CD4-positive, CD25-positive, alpha-beta regulatory T cell (primary cell): ENCODE results near the gene INHBA. TPM values are rescaled to one million over a fixed set of nuclear protein-coding genes. Genes with fewer than 3 reads are reported as not detected.
A peak's percentile ranks its signal among the peaks of the same experiment; 100 is the strongest.

ENCODE experiments used
- ATAC-seq, 2 donors: fragments of 150-1000 bp; cut with Tn5 transposase; one replicate each; pipeline ENCODE4 v1.10.0; 2021; ENCODE audit warnings: low read depth in 2 of 2, moderate number of reproducible peaks in 2 of 2, moderate library complexity in 1 of 2
- DNase-seq, 3 donors: peaks; one replicate each; pipeline versions ENCODE4 v3.0.0 to v3.0.0-alpha.2; 2012 to 2022; ENCODE audit warnings: mixed read lengths in 1 of 3
- H3K27ac ChIP-seq: one replicate; pipeline ENCODE4 v1.7.0; 2013; ENCODE audit warnings: mild to moderate bottlenecking, low read length; ENCODE audit not compliant: insufficient read depth, poor library complexity, severe bottlenecking
- H3K27me3 ChIP-seq: one replicate; pipeline ENCODE4 v1.7.0; 2013; ENCODE audit warnings: low read length; ENCODE audit not compliant: control insufficient read depth, insufficient read depth
- H3K36me3 ChIP-seq: one replicate; pipeline ENCODE4 v1.7.0; 2013; ENCODE audit warnings: mild to moderate bottlenecking, low read length, moderate library complexity; ENCODE audit not compliant: control insufficient read depth, insufficient read depth
- H3K4me1 ChIP-seq: 2 replicates; pipeline ENCODE4 v1.7.0; 2013; ENCODE audit warnings: mild to moderate bottlenecking, low read length; ENCODE audit not compliant: insufficient read depth, control insufficient read depth, poor library complexity, severe bottlenecking
- H3K4me3 ChIP-seq: one replicate; pipeline ENCODE4 v1.7.0; 2013; ENCODE audit warnings: low read depth, mild to moderate bottlenecking, low read length, moderate library complexity
- H3K9me3 ChIP-seq, 2 experiments: 1 replicate in 1 of 2; 2 replicates in 1 of 2; pipeline ENCODE4 v1.7.0; 2013; ENCODE audit warnings: low read length in 2 of 2, mild to moderate bottlenecking in 1 of 2, moderate library complexity in 1 of 2; ENCODE audit not compliant: control insufficient read depth in 2 of 2
- H3K27ac Mint-ChIP-seq, 3 donors: one replicate each; pipeline ENCODE4 v1.8.0; 2020 to 2022; ENCODE audit warnings: mild to moderate bottlenecking in 3 of 3, mixed read lengths in 3 of 3, moderate library complexity in 2 of 3
- H3K27me3 Mint-ChIP-seq: one replicate; pipeline ENCODE4 v1.8.0; 2022; ENCODE audit warnings: mild to moderate bottlenecking, mixed read lengths
- H3K36me3 Mint-ChIP-seq: one replicate; pipeline ENCODE4 v1.8.0; 2020; ENCODE audit warnings: mixed read lengths
- H3K4me1 Mint-ChIP-seq, 4 donors: one replicate each; pipeline ENCODE4 v1.8.0; 2020 to 2022; ENCODE audit warnings: mixed read lengths in 4 of 4, mild to moderate bottlenecking in 1 of 4
- H3K4me3 Mint-ChIP-seq, 4 donors: one replicate each; pipeline ENCODE4 v1.8.0; 2020 to 2022; ENCODE audit warnings: mild to moderate bottlenecking in 4 of 4, mixed read lengths in 4 of 4, moderate library complexity in 3 of 4
- H3K9me3 Mint-ChIP-seq, 7 donors: one replicate each; pipeline ENCODE4 v1.8.0; 2020 to 2022; ENCODE audit warnings: mixed read lengths in 7 of 7, mild to moderate bottlenecking in 3 of 7, moderate library complexity in 2 of 7
- polyA plus RNA-seq, 4 donors: library from polyadenylated mRNA; unstranded; fragments of 300-500 nt; fragmentation: Illumina TruSeq; gene quantifications; one replicate each; pipeline ENCODE4 v1.2.3, GENCODE V29; 2021
- total RNA-seq: library from RNA; stranded (reverse); gene quantifications from one replicate; pipeline ENCODE4 v1.2.3, GENCODE V29; 2022

Gene INHBA
- total and polyA plus RNA-seq, 5 donors from 2014 or later, result not detected

GRCh38 chr7:41674505-41675023 is 28.3 kb downstream of the INHBA start:
- ATAC-seq (no peak), DNase-seq (no peak)
- Histone ChIP-seq H3K4me3 (no peak overlapping the region), H3K4me1 (no peaks in the 10 kb centered on the region), H3K9me3 (no peaks in the 10 kb centered on the region), H3K36me3 (no peaks in the 10 kb centered on the region), H3K27ac (no peak overlapping the region), H3K27me3 (no peaks in the 10 kb centered on the region)
- Mint-ChIP-seq H3K27ac (no peak overlapping the region), H3K27me3 (no peaks in the 10 kb centered on the region), H3K4me3 (no peak overlapping the region), H3K4me1 (no peaks in the 10 kb centered on the region), H3K36me3 (no peaks in the 10 kb centered on the region), H3K9me3 (peaks cover 0 to 6% (median 1%) of the 10 kb centered on the region in 7 donors)

DNA sequence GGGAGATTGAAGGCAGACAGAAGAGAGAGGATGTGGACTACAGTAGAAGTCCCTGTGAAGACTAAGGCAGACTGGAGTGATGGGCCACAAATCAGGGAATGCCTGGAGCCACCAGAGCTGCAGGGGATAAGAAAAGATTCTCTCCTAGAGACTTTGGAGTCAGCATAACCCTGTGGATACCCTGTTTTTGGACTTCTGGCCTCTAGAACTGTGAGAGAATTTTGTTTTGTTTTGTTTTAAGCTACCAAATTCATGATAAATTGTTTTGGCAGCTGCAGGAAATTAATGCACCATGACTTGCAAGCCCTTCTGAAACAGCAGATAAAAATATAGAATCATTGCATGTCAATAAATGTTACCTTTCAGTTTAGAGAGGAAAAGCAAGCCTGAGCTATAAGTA is 41.3 kb downstream of the INHBA start:
- no peaks in the 10 kb centered on the region for H3K36me3 ChIP-seq
- H3K27me3 ChIP-seq, result no peaks in the 10 kb centered on the region
- Mint-ChIP-seq H3K9me3 (peaks cover 0 to 8% (median 5%) of the 10 kb centered on the region in 7 donors), H3K4me1 (no peaks in the 10 kb centered on the region), H3K4me3 (no peak overlapping the region), H3K27ac (no peak overlapping the region), H3K27me3 (no peaks in the 10 kb centered on the region), H3K36me3 (no peaks in the 10 kb centered on the region)
- DNase-seq (no peak), ATAC-seq (no peak)
- no peaks in the 10 kb centered on the region for H3K4me1 ChIP-seq
- no peaks in the 10 kb centered on the region for H3K9me3 ChIP-seq
- H3K4me3 ChIP-seq, result no peak overlapping the region
- no peak overlapping the region for H3K27ac ChIP-seq

- ATAC-seq (no peak), DNase-seq (no peak)
- Mint-ChIP-seq H3K27me3 (no peaks in the 10 kb centered on the region), H3K4me3 (no peak overlapping the region), H3K36me3 (no peaks in the 10 kb centered on the region), H3K27ac (no peak overlapping the region), H3K4me1 (no peaks in the 10 kb centered on the region), H3K9me3 (peaks cover 0 to 8% (median 1%) of the 10 kb centered on the region in 7 donors)
- H3K27ac ChIP-seq, result no peak overlapping the region
- H3K9me3 ChIP-seq, result no peaks in the 10 kb centered on the region
- no peak overlapping the region for H3K4me3 ChIP-seq
- H3K36me3 ChIP-seq, result no peaks in the 10 kb centered on the region
- H3K27me3 ChIP-seq, result no peaks in the 10 kb centered on the region
- no peaks in the 10 kb centered on the region for H3K4me1 ChIP-seq
Observed at GRCh38 chr7:41659539-41659938, 43.4 kb downstream of the INHBA start.

GRCh38 chr7:41656366-41656765 is 46.5 kb downstream of the INHBA start:
- Histone ChIP-seq H3K4me1 (no peaks in the 10 kb centered on the region), H3K27ac (no peak overlapping the region), H3K4me3 (no peak overlapping the region), H3K27me3 (no peaks in the 10 kb centered on the region), H3K9me3 (no peaks in the 10 kb centered on the region), H3K36me3 (no peaks in the 10 kb centered on the region)
- ATAC-seq, result no peak
- no peaks in the 10 kb centered on the region for H3K27me3 Mint-ChIP-seq
- H3K4me1 Mint-ChIP-seq, result no peaks in the 10 kb centered on the region
- DNase-seq, result no peak
- H3K27ac Mint-ChIP-seq, result peak overlapping the region in 1 of 3 donors; percentile 4
- H3K36me3 Mint-ChIP-seq, result no peaks in the 10 kb centered on the region
- no peak overlapping the region for H3K4me3 Mint-ChIP-seq
- H3K9me3 Mint-ChIP-seq, result peaks cover 0 to 4% (median 0%) of the 10 kb centered on the region in 7 donors

GRCh38 chr7:41655426-41655825 is 47.5 kb downstream of the INHBA start:
- H3K4me3 Mint-ChIP-seq, result no peak overlapping the region

GRCh38 chr7:41652267-41652666 is 50.6 kb downstream of the INHBA start:
- no peaks in the 10 kb centered on the region for H3K27me3 Mint-ChIP-seq
- H3K4me3 Mint-ChIP-seq, result no peak overlapping the region
- H3K4me1 Mint-ChIP-seq, result no peaks in the 10 kb centered on the region
- Histone ChIP-seq H3K27me3 (no peaks in the 10 kb centered on the region), H3K36me3 (no peaks in the 10 kb centered on the region), H3K4me3 (no peak overlapping the region), H3K4me1 (no peaks in the 10 kb centered on the region), H3K9me3 (no peaks in the 10 kb centered on the region), H3K27ac (no peak overlapping the region)
- H3K36me3 Mint-ChIP-seq, result no peaks in the 10 kb centered on the region
- ATAC-seq, result no peak
- H3K27ac Mint-ChIP-seq, result no peak overlapping the region
- DNase-seq, result no peak
- H3K9me3 Mint-ChIP-seq, result peaks cover 0 to 5% (median 0%) of the 10 kb centered on the region in 7 donors

More at GRCh38 chr7:41655426-41655825, 47.5 kb downstream of the INHBA start:
- H3K27ac ChIP-seq, result no peak overlapping the region
- H3K36me3 ChIP-seq, result no peaks in the 10 kb centered on the region
- Mint-ChIP-seq H3K36me3 (no peaks in the 10 kb centered on the region), H3K27me3 (no peaks in the 10 kb centered on the region), H3K9me3 (peaks cover 0 to 5% (median 0%) of the 10 kb centered on the region in 7 donors), H3K27ac (no peak overlapping the region), H3K4me1 (no peaks in the 10 kb centered on the region)
- no peak overlapping the region for H3K4me3 ChIP-seq
- no peaks in the 10 kb centered on the region for H3K4me1 ChIP-seq
- DNase-seq (no peak), ATAC-seq (no peak)
- H3K27me3 ChIP-seq, result no peaks in the 10 kb centered on the region
- H3K9me3 ChIP-seq, result no peaks in the 10 kb centered on the region

- H3K27ac Mint-ChIP-seq, result no peak overlapping the region
- no peak overlapping the region for H3K27ac ChIP-seq
- no peaks in the 10 kb centered on the region for H3K36me3 ChIP-seq
- H3K9me3 Mint-ChIP-seq, result peaks cover 0 to 7% (median 0%) of the 10 kb centered on the region in 7 donors
- no peaks in the 10 kb centered on the region for H3K36me3 Mint-ChIP-seq
- H3K4me3 ChIP-seq, result no peak overlapping the region
- ATAC-seq (no peak), DNase-seq (no peak)
- H3K4me1 Mint-ChIP-seq, result no peaks in the 10 kb centered on the region
- H3K27me3 Mint-ChIP-seq, result no peaks in the 10 kb centered on the region
- no peak overlapping the region for H3K4me3 Mint-ChIP-seq
- no peaks in the 10 kb centered on the region for H3K4me1 ChIP-seq
- H3K27me3 ChIP-seq, result no peaks in the 10 kb centered on the region
- no peaks in the 10 kb centered on the region for H3K9me3 ChIP-seq
Observed at GRCh38 chr7:41648501-41648900, 54.4 kb downstream of the INHBA start.

DNA sequence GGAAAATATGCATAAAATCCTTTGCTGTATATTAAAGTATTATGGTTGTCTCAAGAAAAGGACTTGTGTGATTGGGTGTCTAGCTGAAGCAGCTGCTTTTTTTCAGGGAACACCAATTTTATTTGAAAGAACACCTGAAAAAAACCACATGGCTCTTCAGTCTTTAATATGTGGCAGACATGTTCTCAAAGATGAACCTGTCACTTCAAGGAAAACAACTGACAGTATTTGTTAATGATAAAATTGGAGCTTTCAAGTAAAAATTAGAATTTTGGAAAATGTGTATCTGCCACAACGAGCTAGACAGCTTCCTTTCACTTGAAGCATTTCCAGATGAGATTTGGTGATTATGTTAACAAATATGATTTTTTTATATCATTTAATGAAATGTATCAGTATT is 59.3 kb downstream of the INHBA start:
- H3K36me3 Mint-ChIP-seq, result no peaks in the 10 kb centered on the region
- H3K27ac ChIP-seq, result no peak overlapping the region
- no peaks in the 10 kb centered on the region for H3K4me1 Mint-ChIP-seq
- H3K4me3 Mint-ChIP-seq, result no peak overlapping the region
- no peaks in the 10 kb centered on the region for H3K36me3 ChIP-seq
- no peak overlapping the region for H3K4me3 ChIP-seq
- no peak for DNase-seq
- peaks cover 0 to 2% (median 0%) of the 10 kb centered on the region in 7 donors for H3K9me3 Mint-ChIP-seq
- no peaks in the 10 kb centered on the region for H3K27me3 Mint-ChIP-seq
- H3K4me1 ChIP-seq, result no peaks in the 10 kb centered on the region
- no peak overlapping the region for H3K27ac Mint-ChIP-seq
- no peaks in the 10 kb centered on the region for H3K27me3 ChIP-seq
- no peak for ATAC-seq
- H3K9me3 ChIP-seq, result no peaks in the 10 kb centered on the region
